ENCODE data around the gene PIP4K2C. TPM values are rescaled to one million over a fixed set of nuclear protein-coding genes. Genes with fewer than 3 reads are reported as not detected.

The PIP4K2C gene
- total RNA-seq, 1 experiment from 2014 or later: 48.7 TPM

GRCh38 chr12:57582440-57582839 lies 8.6 kb upstream of the PIP4K2C start:
- Histone ChIP-seq H3K27me3 (ENCODE audit: insufficient read depth, low read depth) (peaks cover 26% of the 10 kb centered on the region), H3K27ac (no peak overlapping the region), H3K4me1 (replicated peaks; ENCODE audit: insufficient read depth) (no peaks in the 10 kb centered on the region), H3K79me2 (ENCODE audit: low read depth) (no peaks in the 10 kb centered on the region), H3K4me3 (no peak overlapping the region), H2AFZ (no peak overlapping the region), H3K4me2 (no peak overlapping the region), H3K9me2 (ENCODE audit: insufficient read depth) (no peaks in the 10 kb centered on the region), H4K20me1 (ENCODE audit: insufficient read depth) (no peaks in the 10 kb centered on the region), H3F3A (ENCODE audit: insufficient read depth, low read depth) (no peaks in the 10 kb centered on the region), H3K36me3 (ENCODE audit: low read depth) (no peaks in the 10 kb centered on the region), H3K9me3 (ENCODE audit: insufficient read depth, low read depth) (no peaks in the 10 kb centered on the region)
- CTCF ChIA-PET: no interaction called here
- POLR2A ChIA-PET (ENCODE audit: unreplicated experiment): no interaction called here
- TF ChIP-seq EZH2 (IDR thresholded peaks at IDR 0.05; ENCODE audit: low read depth) (no peak), CTCF (conservative IDR thresholded peaks at IDR 0.05) (no peak)
- intact Hi-C loops (cut with micrococcal nuclease; ENCODE audit: unreplicated experiment): loop anchor here (2.0 to 5.0 kb wide), 2 partner anchors 110 to 325 kb away; no protein-coding TSS in a partner anchor
- DNase-seq: no peak
- no TSS peak for BruUV-seq (replicated peaks)

- no peaks in the 10 kb centered on the region for H3K79me2 ChIP-seq (ENCODE audit: low read depth)
- ChIA-PET CTCF (interaction anchor here (0.5 to 1.6 kb wide), 9 partner anchors 8 to 143 kb away, joined by 3 to 8 read pairs (median 4); no protein-coding TSS in a partner anchor), POLR2A (ENCODE audit: unreplicated experiment) (no interaction called here)
- intact Hi-C loops (cut with micrococcal nuclease; ENCODE audit: unreplicated experiment): loop anchor here (1.0 to 5.0 kb wide), 4 partner anchors 38 to 324 kb away; partner anchors contain the start of gene B4GALNT1
- no peak overlapping the region for H3K4me2 ChIP-seq
- H3K4me3 ChIP-seq: no peak overlapping the region
- H3K36me3 ChIP-seq (ENCODE audit: low read depth): no peaks in the 10 kb centered on the region
- H3K9me3 ChIP-seq (ENCODE audit: insufficient read depth, low read depth): no peaks in the 10 kb centered on the region
- no peak overlapping the region for H3K27ac ChIP-seq
- H3K27me3 ChIP-seq (ENCODE audit: insufficient read depth, low read depth): peaks cover 34% of the 10 kb centered on the region
- peak; percentile 65 to 67 for DNase-seq
- BruUV-seq (replicated peaks): no TSS peak
- H3K9me2 ChIP-seq (ENCODE audit: insufficient read depth): no peaks in the 10 kb centered on the region
- H3K4me1 ChIP-seq (replicated peaks; ENCODE audit: insufficient read depth): no peaks in the 10 kb centered on the region
- H2AFZ ChIP-seq: no peak overlapping the region
- no peaks in the 10 kb centered on the region for H4K20me1 ChIP-seq (ENCODE audit: insufficient read depth)
- no peaks in the 10 kb centered on the region for H3F3A ChIP-seq (ENCODE audit: insufficient read depth, low read depth)
- TF ChIP-seq CTCF (conservative IDR thresholded peaks at IDR 0.05): peak; percentile 96
- no peak for TF ChIP-seq EZH2 (IDR thresholded peaks at IDR 0.05; ENCODE audit: low read depth)
Measured at GRCh38 chr12:57583008-57583831, 7.8 kb upstream of the PIP4K2C start.

- no peak for DNase-seq
- no peaks in the 10 kb centered on the region for H3K9me2 ChIP-seq (ENCODE audit: insufficient read depth)
- no peak for TF ChIP-seq CTCF (conservative IDR thresholded peaks at IDR 0.05)
- TF ChIP-seq EZH2 (IDR thresholded peaks at IDR 0.05; ENCODE audit: low read depth): no peak
- CTCF ChIA-PET: interaction anchor here (0.7 to 1.6 kb wide), 3 partner anchors 20 to 142 kb away, joined by 3 to 5 read pairs (median 4); no protein-coding TSS in a partner anchor
- POLR2A ChIA-PET (ENCODE audit: unreplicated experiment): no interaction called here
- H3K9me3 ChIP-seq (ENCODE audit: insufficient read depth, low read depth): no peaks in the 10 kb centered on the region
- H3K4me1 ChIP-seq (replicated peaks; ENCODE audit: insufficient read depth): no peaks in the 10 kb centered on the region
- H2AFZ ChIP-seq: no peak overlapping the region
- no TSS peak for BruUV-seq (replicated peaks)
- no peak overlapping the region for H3K27ac ChIP-seq
- H3K36me3 ChIP-seq (ENCODE audit: low read depth): no peaks in the 10 kb centered on the region
- H3K4me2 ChIP-seq: no peak overlapping the region
- H3K27me3 ChIP-seq (ENCODE audit: insufficient read depth, low read depth): peaks cover 36% of the 10 kb centered on the region
- H4K20me1 ChIP-seq (ENCODE audit: insufficient read depth): no peaks in the 10 kb centered on the region
- intact Hi-C loops (cut with micrococcal nuclease; ENCODE audit: unreplicated experiment): loop anchor here (5.0 kb wide), 1 partner anchor 323 kb away; no protein-coding TSS in a partner anchor
- H3K4me3 ChIP-seq: no peak overlapping the region
- no peaks in the 10 kb centered on the region for H3K79me2 ChIP-seq (ENCODE audit: low read depth)
- H3F3A ChIP-seq (ENCODE audit: insufficient read depth, low read depth): no peaks in the 10 kb centered on the region
Measured at GRCh38 chr12:57584050-57584449, 6.9 kb upstream of the PIP4K2C start.

Measured in PC-9 (cell line).